ENCODE data around the gene NOCT.
"Not testable (repeated sequence)": the region's sequence is repeated elsewhere in the genome, so short reads cannot be mapped to it uniquely, and the experiment has no call there.

NOCT gene

DNA sequence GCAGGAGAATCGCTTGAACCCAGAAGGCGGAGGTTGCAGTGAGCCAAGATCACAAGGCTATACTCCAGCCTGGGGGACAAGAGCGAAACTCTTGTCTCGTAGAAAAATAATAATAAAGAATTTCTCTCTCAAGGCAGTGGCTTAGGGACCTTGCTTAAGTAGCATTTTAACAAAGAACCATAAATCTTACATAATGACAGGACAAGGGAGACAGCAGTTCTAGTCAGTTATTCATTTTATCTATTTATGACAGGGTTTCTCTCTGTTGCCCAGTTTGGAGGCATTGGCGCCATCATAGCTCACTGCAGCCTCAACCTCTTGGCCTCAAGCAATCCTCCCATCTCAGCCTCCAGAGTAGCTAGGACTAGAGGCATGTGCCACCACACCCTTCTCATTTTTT, 31.9 kb upstream of the NOCT start:
- POLR2A ChIA-PET, result no interaction called here
- CTCF ChIA-PET, result no interaction called here
- TF ChIP-seq CTCF (IDR thresholded peaks at IDR 0.05; ENCODE audit: insufficient read depth, low read length, missing control alignments), result no peak
- no peak for DNase-seq (ENCODE audit: low read depth, low spot score)
- no peak overlapping the region for H3K4me3 ChIP-seq (ENCODE audit: low read depth, low read length)

GRCh38 chr4:138984647-138985046, 30.9 kb upstream of the NOCT start:
- DNase-seq (ENCODE audit: low read depth, low spot score), result no peak
- POLR2A ChIA-PET, result no interaction called here
- TF ChIP-seq CTCF (IDR thresholded peaks at IDR 0.05; ENCODE audit: insufficient read depth, low read length, missing control alignments), result no peak
- CTCF ChIA-PET, result no interaction called here
- H3K4me3 ChIP-seq (ENCODE audit: low read depth, low read length), result no peak overlapping the region

DNA sequence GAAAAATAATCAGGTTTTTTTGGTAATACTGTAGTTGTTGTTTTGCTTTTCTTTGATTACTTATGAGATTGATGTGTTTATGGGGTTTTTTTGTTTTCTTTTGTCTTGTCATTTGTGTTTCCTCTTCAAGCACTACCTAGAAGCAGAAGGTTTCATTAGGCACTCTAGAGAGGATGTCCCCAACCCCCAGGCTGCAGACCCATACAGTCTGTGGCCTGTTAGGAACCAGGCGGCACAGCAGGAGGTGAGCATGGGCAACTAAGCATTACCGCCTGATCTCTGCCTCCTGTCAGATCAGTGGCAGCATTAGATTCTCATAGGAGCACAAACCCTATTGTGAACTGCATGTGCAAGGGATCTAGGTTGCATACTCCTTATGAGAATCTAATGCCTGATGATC, 22.9 kb upstream of the NOCT start:
- no peak overlapping the region for H3K4me3 ChIP-seq (ENCODE audit: low read depth, low read length)
- TF ChIP-seq CTCF (IDR thresholded peaks at IDR 0.05; ENCODE audit: insufficient read depth, low read length, missing control alignments), result no peak
- CTCF ChIA-PET, result no interaction called here
- DNase-seq (ENCODE audit: low read depth, low spot score), result no peak
- POLR2A ChIA-PET, result no interaction called here

DNA sequence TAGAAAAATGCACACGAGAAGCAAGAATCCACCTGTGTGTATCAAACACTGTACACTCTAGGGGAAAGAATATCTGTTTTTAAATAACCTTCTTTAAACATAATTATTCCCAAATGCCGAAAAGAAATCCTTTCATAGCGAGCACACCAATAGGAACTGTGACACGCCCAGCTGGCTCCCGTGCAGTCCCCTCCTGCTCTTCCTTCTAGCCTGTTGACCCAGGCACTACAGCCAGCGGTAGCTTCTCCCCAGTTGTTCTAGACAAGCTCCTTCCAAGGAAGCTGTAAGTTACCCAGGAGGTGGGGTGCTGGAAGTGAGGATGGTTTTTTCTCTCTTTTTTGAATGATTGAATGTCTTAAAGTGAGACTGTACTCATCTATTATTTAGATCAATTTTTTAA, 19.5 kb upstream of the NOCT start:
- TF ChIP-seq CTCF (IDR thresholded peaks at IDR 0.05; ENCODE audit: insufficient read depth, low read length, missing control alignments), result no peak
- no peak for DNase-seq (ENCODE audit: low read depth, low spot score)
- no peak overlapping the region for H3K4me3 ChIP-seq (ENCODE audit: low read depth, low read length)
- CTCF ChIA-PET, result no interaction called here
- POLR2A ChIA-PET, result no interaction called here

GRCh38 chr4:138999666-139000065, 15.9 kb upstream of the NOCT start:
- CTCF ChIA-PET, result interaction anchor here (1.0 kb wide), 1 partner anchor 11 kb away, joined by 3 read pairs; no protein-coding TSS in a partner anchor
- POLR2A ChIA-PET, result no interaction called here
- no peak for TF ChIP-seq CTCF (IDR thresholded peaks at IDR 0.05; ENCODE audit: insufficient read depth, low read length, missing control alignments)
- no peak overlapping the region for H3K4me3 ChIP-seq (ENCODE audit: low read depth, low read length)
- no peak for DNase-seq (ENCODE audit: low read depth, low spot score)

- H3K4me3 ChIP-seq (ENCODE audit: low read depth, low read length); DNase-seq (ENCODE audit: low read depth, low spot score); POLR2A ChIA-PET; CTCF ChIA-PET: not testable (repeated sequence)
Observed at GRCh38 chr4:139000134-139000533, 15.4 kb upstream of the NOCT start.

DNA sequence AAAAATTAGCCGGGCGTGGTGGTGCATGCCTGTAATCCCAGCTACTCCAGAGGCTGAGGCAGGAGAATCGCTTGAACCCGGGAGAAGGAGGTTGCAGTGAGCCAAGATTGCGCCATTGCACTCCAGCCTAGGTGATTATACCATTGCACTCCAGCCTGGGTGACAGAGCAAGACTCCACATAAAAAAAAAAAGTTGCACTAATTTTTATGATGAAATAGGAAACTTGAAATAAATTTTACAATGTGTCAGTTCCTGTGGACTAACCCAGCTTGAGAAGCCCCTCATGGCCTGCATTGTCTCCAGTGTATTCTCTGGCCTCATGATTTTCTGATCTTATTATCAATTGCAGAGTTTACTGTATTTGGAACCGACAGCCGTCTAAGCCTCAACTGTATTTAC, 14.2 kb upstream of the NOCT start:
- DNase-seq (ENCODE audit: low read depth, low spot score); POLR2A ChIA-PET; H3K4me3 ChIP-seq (ENCODE audit: low read depth, low read length); CTCF ChIA-PET: not testable (repeated sequence)

DNA sequence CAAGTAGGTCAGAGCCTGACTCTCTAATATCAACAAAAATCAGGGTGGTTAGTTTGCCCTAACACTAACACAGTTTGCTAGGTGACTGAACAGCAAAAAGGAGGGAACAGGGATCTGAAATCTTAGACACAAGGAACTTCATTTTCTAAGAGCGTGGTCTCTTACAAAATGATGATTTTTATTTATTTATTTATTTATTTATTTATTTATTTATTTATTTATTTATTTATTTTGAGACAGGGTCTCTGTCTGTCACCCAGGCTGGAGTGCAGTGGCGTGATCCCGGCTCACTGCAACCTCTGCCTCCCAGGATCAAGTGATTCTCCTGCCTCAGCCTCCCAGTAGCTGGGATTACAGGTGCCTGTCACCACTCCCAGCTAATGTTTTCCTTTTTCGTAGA, 11.9 kb upstream of the NOCT start:
- CTCF ChIA-PET, result interaction anchor here (2.5 kb wide), 1 partner anchor 11 kb away, joined by 8 read pairs; no protein-coding TSS in a partner anchor
- H3K4me3 ChIP-seq (ENCODE audit: low read depth, low read length); POLR2A ChIA-PET; DNase-seq (ENCODE audit: low read depth, low spot score): not testable (repeated sequence)

Data from AG04449 (cell line).